K562 (cell line): ENCODE data around the gene ABHD8. TPM values are rescaled to one million over a fixed set of nuclear protein-coding genes. Genes with fewer than 3 reads are reported as not detected.
A peak's percentile ranks its signal among the peaks of the same experiment; 100 is the strongest.

Source experiments
- CEBPG ChIP-seq, 3 experiments: fragments of 200-800 bp in 1 of 3; sonication (Bioruptor generic) in 1 of 3; sonication (generic) in 1 of 3; formaldehyde crosslinking in 1 of 3; IDR thresholded peaks in 2 of 3; conservative IDR thresholded peaks in 1 of 3; 2 replicates each; pipeline versions ENCODE4 v1.6.1 to v1.8.0; 2016 to 2022; ENCODE audit warnings: missing compliant biosample characterization in 2 of 3, missing genetic modification characterization in 2 of 3, mild to moderate bottlenecking in 1 of 3, missing genetic modification reagents in 1 of 3
- ETS2 ChIP-seq: IDR thresholded peaks from 2 replicates; pipeline ENCODE4 v1.6.1; 2016; ENCODE audit warnings: borderline replicate concordance, missing genetic modification characterization, mild to moderate bottlenecking, moderate library complexity, missing compliant biosample characterization; ENCODE audit not compliant: poor library complexity, severe bottlenecking
- FOXP4 ChIP-seq: sonication (generic); formaldehyde crosslinking; IDR thresholded peaks from 2 replicates; pipeline ENCODE4 v1.8.0; 2022; ENCODE audit warnings: mild to moderate bottlenecking, missing genetic modification reagents, borderline replicate concordance
- HCFC1 ChIP-seq: IDR thresholded peaks from 2 replicates; pipeline ENCODE4 v1.6.1; 2012; ENCODE audit warnings: low read depth, low read length, improper control_type of control experiment
- JUNB ChIP-seq: fragments of 450-650 bp; formaldehyde crosslinking; conservative IDR thresholded peaks from 2 replicates; pipeline ENCODE4 v1.4.0; 2020; ENCODE audit warnings: mild to moderate bottlenecking
- LCOR ChIP-seq: sonication (generic); formaldehyde crosslinking; IDR thresholded peaks from 2 replicates; pipeline ENCODE4 v1.8.0; 2022; ENCODE audit warnings: mild to moderate bottlenecking, missing genetic modification reagents
- PYGO2 ChIP-seq: fragments of 450-650 bp; IDR thresholded peaks from 2 replicates; pipeline ENCODE4 v1.6.1; 2016; ENCODE audit warnings: mild to moderate bottlenecking, missing genetic modification characterization, moderate library complexity, missing compliant biosample characterization
- ZC3H4 ChIP-seq: sonication (generic); formaldehyde crosslinking; IDR thresholded peaks from 2 replicates; pipeline ENCODE4 v1.9.0; 2021; ENCODE audit warnings: missing genetic modification reagents, borderline replicate concordance
- ZKSCAN1 ChIP-seq: fragments of 150-350 bp; IDR thresholded peaks from 2 replicates; pipeline ENCODE4 v1.6.1; 2016; ENCODE audit warnings: low read depth, low read length
- ZMIZ1 ChIP-seq, 2 experiments: fragments of 150-350 bp in 1 of 2; IDR thresholded peaks; 2 replicates each; pipeline ENCODE4 v1.6.1; 2012 to 2016; ENCODE audit warnings: low read depth in 2 of 2, low read length in 2 of 2, mild to moderate bottlenecking in 1 of 2, moderate library complexity in 1 of 2
- ZNF561 ChIP-seq: fragments of 450-650 bp; formaldehyde crosslinking; conservative IDR thresholded peaks from 2 replicates; pipeline ENCODE4 v1.4.0; 2020; ENCODE audit warnings: mild to moderate bottlenecking, moderate library complexity
- ZNF764 ChIP-seq: fragments of 250-450 bp; sonication (Bioruptor Pico); IDR thresholded peaks from 2 replicates; pipeline ENCODE4 v1.4.0; 2020; ENCODE audit warnings: low read depth, mild to moderate bottlenecking, moderate library complexity
- polyA plus RNA-seq, 8 experiments: library from polyadenylated mRNA; depleted of rRNA in 4 of 8; stranded (reverse) in 5 of 8; unstranded in 3 of 8; fragments of >200 nt; fragmentation: Nextera tagmentation in 2 of 8; fragmentation: Illumina TruSeq in 1 of 8; extraction: Ambion mirVana in 2 of 8; extraction: Trizol in 1 of 8; gene quantifications; 2 replicates each; pipeline versions ENCODE4 v1.2.1 to v1.2.3, GENCODE V29; 2011 to 2014; ENCODE audit warnings: inconsistent platforms in 1 of 8, missing spikeins in 1 of 8
- total RNA-seq, 7 experiments: library from RNA; depleted of rRNA in 6 of 7; stranded (reverse); fragments of >200 nt in 6 of 7; fragmentation: Illumina TruSeq in 2 of 7; extraction: Trizol in 2 of 7; gene quantifications; 2 replicates each; pipeline versions ENCODE4 v1.2.1 to v1.2.3, GENCODE V29; 2011 to 2021; ENCODE audit warnings: low replicate concordance in 1 of 7

The ABHD8 gene
- total and polyA plus RNA-seq, 9 of the 15 experiments (the other 6 are each of a cell fraction or from before 2014, with no cell fraction given), result 0.04 to 6.6 (median 2.0) TPM; not detected in 1

GRCh38 chr19:17249887-17250548 is 53.2 kb downstream of the ABHD8 start (continued):
- TF ChIP-seq ZMIZ1 (IDR thresholded peaks at IDR 0.05; ENCODE audit: low read depth in 2 of 2, low read length in 2 of 2) (no peak), ETS2 (tag) (no peak), LCOR (CRISPR knock-in tag) (no peak), CEBPG (CRISPR knock-in tag; IDR thresholded peaks at IDR 0.05) (peak; percentile 25; the same call in 1 of the 2 replicates), CEBPG (tag; conservative IDR thresholded peaks at IDR 0.05 in 1 of 2, IDR thresholded peaks at IDR 0.05 in 1 of 2) (no peak), ZC3H4 (CRISPR knock-in tag) (0 out of 2 replicates have a peak, but pooled peaks have one; percentile 45), ZKSCAN1 (no peak), PYGO2 (tag) (no peak), FOXP4 (no peak), ZNF561 (CRISPR knock-in tag) (no peak), JUNB (CRISPR knock-in tag) (no peak), ZNF764 (no peak), HCFC1 (no peak)
- TF ChIP-seq, all 486 proteins: peak for 4
